Loucy (cell line): ENCODE results near the gene CHRND.
A peak's percentile ranks its signal among the peaks of the same experiment; 100 is the strongest.

ENCODE experiments used
- H2AFZ ChIP-seq: fragments of 200-600 bp; sonication (generic); 2 replicates; pipeline ENCODE4 v1.6.0; 2016; ENCODE audit warnings: antibody characterized with exemption, mild to moderate bottlenecking, low read length, moderate library complexity
- H3F3A ChIP-seq: fragments of 200-600 bp; 2 replicates; pipeline ENCODE4 v1.6.0; 2016; ENCODE audit warnings: antibody characterized with exemption, low read depth, mild to moderate bottlenecking
- H3K27me3 ChIP-seq: fragments of 200-600 bp; sonication (generic); 2 replicates; pipeline ENCODE4 v1.6.1; 2014; ENCODE audit warnings: low read length, mild to moderate bottlenecking; ENCODE audit not compliant: insufficient read depth, poor library complexity, severe bottlenecking
- H3K36me3 ChIP-seq: fragments of 200-600 bp; sonication (generic); 2 replicates; pipeline ENCODE4 v1.6.1; 2016; ENCODE audit warnings: low read length; ENCODE audit not compliant: insufficient read depth
- H3K4me1 ChIP-seq: fragments of 200-600 bp; sonication (generic); 2 replicates; pipeline ENCODE4 v1.5.1; 2014; ENCODE audit warnings: low read length, mild to moderate bottlenecking; ENCODE audit not compliant: insufficient read depth, poor library complexity, severe bottlenecking
- H3K4me2 ChIP-seq: fragments of 200-600 bp; sonication (generic); 2 replicates; pipeline ENCODE4 v1.6.0; 2014; ENCODE audit warnings: antibody characterized with exemption, low read length, low read depth, mild to moderate bottlenecking; ENCODE audit not compliant: poor library complexity, severe bottlenecking
- H3K4me3 ChIP-seq: fragments of 200-600 bp; sonication (generic); 2 replicates; pipeline ENCODE4 v1.5.1; 2014; ENCODE audit warnings: low read length, mild to moderate bottlenecking, mixed read lengths; ENCODE audit not compliant: poor library complexity, severe bottlenecking
- H3K79me2 ChIP-seq: fragments of 200-600 bp; sonication (generic); 2 replicates; pipeline ENCODE4 v1.6.1; 2014; ENCODE audit warnings: low read length; ENCODE audit not compliant: insufficient read depth
- H3K9ac ChIP-seq: fragments of 200-600 bp; sonication (generic); 2 replicates; pipeline ENCODE4 v1.6.0; 2014; ENCODE audit warnings: mild to moderate bottlenecking, low read depth, low read length, moderate library complexity; ENCODE audit not compliant: poor library complexity, severe bottlenecking
- H3K9me2 ChIP-seq: fragments of 200-600 bp; sonication (generic); replicated peaks from 2 replicates; pipeline ENCODE4 v1.6.1; 2016; ENCODE audit warnings: low read depth, low read length, mixed read lengths
- H3K9me3 ChIP-seq: fragments of 200-600 bp; sonication (generic); 2 replicates; pipeline ENCODE4 v1.6.1; 2014; ENCODE audit warnings: mild to moderate bottlenecking, antibody characterized with exemption, low read length, low read depth; ENCODE audit not compliant: insufficient read depth
- H4K20me1 ChIP-seq: fragments of 200-600 bp; sonication (generic); 2 replicates; pipeline ENCODE4 v1.6.0; 2014; ENCODE audit warnings: antibody characterized with exemption, low read length, mild to moderate bottlenecking; ENCODE audit not compliant: insufficient read depth, poor library complexity, severe bottlenecking
- CTCF ChIP-seq: fragments of 200-600 bp; sonication (generic); conservative IDR thresholded peaks from 2 replicates; pipeline ENCODE4 v1.5.1; 2014; ENCODE audit warnings: mild to moderate bottlenecking, antibody characterized with exemption, low read length
- EZH2phosphoT487 ChIP-seq: fragments of 200-600 bp; IDR thresholded peaks from 2 replicates; pipeline ENCODE4 v1.6.1; 2018; ENCODE audit warnings: antibody characterized with exemption, mild to moderate bottlenecking, moderate library complexity, borderline replicate concordance

Gene CHRND

GRCh38 chr2:232549655-232550353 lies 23.8 kb downstream of the CHRND start:
- Histone ChIP-seq H3K9me3 (peaks cover 3% of the 10 kb centered on the region; the same call in 1 of the 2 replicates), H3K9ac (peak overlapping the region; percentile 93), H3K4me2 (peak overlapping the region; percentile 89), H3K4me3 (peak overlapping the region; percentile 88), H3K9me2 (no peaks in the 10 kb centered on the region), H3F3A (no peaks in the 10 kb centered on the region), H3K27me3 (no peaks in the 10 kb centered on the region), H3K79me2 (peaks cover 57% of the 10 kb centered on the region), H3K4me1 (peaks cover 32% of the 10 kb centered on the region), H2AFZ (peak overlapping the region; percentile 89), H4K20me1 (peaks cover 30% of the 10 kb centered on the region), H3K36me3 (no peaks in the 10 kb centered on the region)
- no peak for TF ChIP-seq CTCF
- no peak for TF ChIP-seq EZH2phosphoT487

GRCh38 chr2:232550354-232551249 lies 24.6 kb downstream of the CHRND start, which contains the start of the genes EIF4E2 and TIGD1:
TSS of gene EIF4E2 (plus strand) at chr2:232550689. CDS start at chr2:232550725, 36 bp downstream.
TSS of gene TIGD1 (minus strand) at chr2:232550557. CDS start at chr2:232549882, 675 bp downstream.
- Histone ChIP-seq H3K36me3 (no peaks in the 10 kb centered on the region), H3K79me2 (peaks cover 64% of the 10 kb centered on the region), H3K9me2 (no peaks in the 10 kb centered on the region), H3F3A (no peaks in the 10 kb centered on the region), H3K9ac (peak within 1 kb of the TSS; percentile 93), H4K20me1 (peaks cover 30% of the 10 kb centered on the region), H3K4me2 (peak within 1 kb of the TSS; percentile 95), H3K27me3 (no peaks in the 10 kb centered on the region), H2AFZ (peak within 1 kb of the TSS; percentile 89), H3K4me3 (peak within 1 kb of the TSS; percentile 88), H3K4me1 (peaks cover 40% of the 10 kb centered on the region), H3K9me3 (peaks cover 3% of the 10 kb centered on the region; the same call in 1 of the 2 replicates)
- no peak for TF ChIP-seq EZH2phosphoT487
- peak; percentile 29; the same call in 1 of the 2 replicates for TF ChIP-seq CTCF

- no peaks in the 10 kb centered on the region for H3F3A ChIP-seq
- H3K36me3 ChIP-seq: no peaks in the 10 kb centered on the region
- H4K20me1 ChIP-seq: peaks cover 30% of the 10 kb centered on the region
- H3K4me1 ChIP-seq: peaks cover 46% of the 10 kb centered on the region
- H3K79me2 ChIP-seq: peaks cover 64% of the 10 kb centered on the region
- peaks cover 3% of the 10 kb centered on the region; the same call in 1 of the 2 replicates for H3K9me3 ChIP-seq
- no peaks in the 10 kb centered on the region for H3K9me2 ChIP-seq
- H3K4me2 ChIP-seq: peak overlapping the region; percentile 95
- H3K4me3 ChIP-seq: peak overlapping the region; percentile 88
- TF ChIP-seq CTCF (no peak), EZH2phosphoT487 (no peak)
- H2AFZ ChIP-seq: peak overlapping the region; percentile 77; the same call in 1 of the 2 replicates
- H3K9ac ChIP-seq: peak overlapping the region; percentile 93
- no peaks in the 10 kb centered on the region for H3K27me3 ChIP-seq
Measured at GRCh38 chr2:232551250-232551638, 25.3 kb downstream of the CHRND start.
